ENCODE results near the gene PYGB.

- TF ChIP-seq YY1 (IDR thresholded peaks at IDR 0.05; ENCODE audit: insufficient read depth, insufficient read length) = no peak
- TF ChIP-seq SUZ12 (IDR thresholded peaks at IDR 0.05; ENCODE audit: extremely low read depth, insufficient read depth, insufficient read length) = no peak
- no peak for TF ChIP-seq ZNF274 (IDR thresholded peaks at IDR 0.05; ENCODE audit: low read depth, low read length)
Measured at GRCh38 chr20:25274891-25275812, 27.3 kb downstream of the PYGB start.

Data from NT2/D1 (cell line).